Islet precursor cell (in vitro differentiated cells): Measurements from ENCODE around the gene ORM2.
"Not testable (repeated sequence)": the region's sequence is repeated elsewhere in the genome, so short reads cannot be mapped to it uniquely, and the experiment has no call there.

ENCODE experiments used
- DNase-seq: peaks from one replicate; pipeline ENCODE4 v3.0.0-alpha.2; 2018

Gene ORM2

GRCh38 chr9:114314881-114315722, 14.6 kb upstream of the ORM2 start:
- DNase-seq = peak; percentile 48

GRCh38 chr9:114315723-114316363, 13.8 kb upstream of the ORM2 start:
- DNase-seq = no peak

- DNase-seq = peak; percentile 59
Measured at GRCh38 chr9:114316605-114317230, 13.0 kb upstream of the ORM2 start.

- DNase-seq = no peak
Measured at GRCh38 chr9:114317665-114318357, 11.9 kb upstream of the ORM2 start.

- DNase-seq = no peak
Measured at GRCh38 chr9:114318416-114318815, 11.3 kb upstream of the ORM2 start.

GRCh38 chr9:114319147-114319546, 10.5 kb upstream of the ORM2 start:
- peak; percentile 28 for DNase-seq

GRCh38 chr9:114320710-114321109, 9.0 kb upstream of the ORM2 start:
- DNase-seq = peak; percentile 57

- no peak for DNase-seq
Measured at GRCh38 chr9:114321759-114322158, 7.9 kb upstream of the ORM2 start.

- not testable (repeated sequence) for DNase-seq
Measured at GRCh38 chr9:114322160-114322818, 7.4 kb upstream of the ORM2 start.

GRCh38 chr9:114322831-114323531, 6.7 kb upstream of the ORM2 start, which contains the start of gene ORM1:
TSS of gene ORM1 (plus strand) at chr9:114323098. CDS start at chr9:114323134, 36 bp downstream.
- not testable (repeated sequence) for DNase-seq

- not testable (repeated sequence) for DNase-seq
Measured at GRCh38 chr9:114323849-114324248, 5.8 kb upstream of the ORM2 start.

- DNase-seq = peak; percentile 73
Measured at GRCh38 chr9:114324492-114324891, 5.2 kb upstream of the ORM2 start.

GRCh38 chr9:114324965-114325364, 4.7 kb upstream of the ORM2 start:
- DNase-seq = not testable (repeated sequence)

- peak; percentile 70 for DNase-seq
Measured at GRCh38 chr9:114325684-114326254, 3.9 kb upstream of the ORM2 start.

- peak; percentile 73 for DNase-seq
Measured at GRCh38 chr9:114327749-114328148, 1.9 kb upstream of the ORM2 start.

GRCh38 chr9:114328357-114328820, 1.3 kb upstream of the ORM2 start:
- DNase-seq = not testable (repeated sequence)

- DNase-seq = not testable (repeated sequence)
Measured at GRCh38 chr9:114328937-114329624, 588 bp upstream of the ORM2 start.

GRCh38 chr9:114330636-114331035, 967 bp downstream of the ORM2 start:
- DNase-seq = peak; percentile 45

- DNase-seq = peak; percentile 29
Measured at GRCh38 chr9:114331229-114332195, 1.8 kb downstream of the ORM2 start.
